GM12892 (cell line): ENCODE data around the gene USF1.
A peak's percentile ranks its signal among the peaks of the same experiment; 100 is the strongest.

Source experiments
- DNase-seq: peaks from one replicate; pipeline ENCODE4 v3.0.0; 2011; ENCODE audit not compliant: insufficient read length
- FAIRE-seq: peaks from 2 replicates; lab custom pipeline; 2011; peaks lifted over from hg19 to GRCh38; lab: Jason Lieb, UNC
- POLR2A ChIP-seq: IDR thresholded peaks from 2 replicates; pipeline ENCODE4 v1.6.1; 2011; ENCODE audit warnings: low read depth, low read length, control low read depth
- POLR2AphosphoS5 ChIP-seq: IDR thresholded peaks from 2 replicates; pipeline ENCODE4 v1.6.1; 2011; ENCODE audit warnings: low read depth, low read length, control low read depth
- TAF1 ChIP-seq: IDR thresholded peaks from 2 replicates; pipeline ENCODE4 v1.6.1; 2011; ENCODE audit warnings: low read depth, mild to moderate bottlenecking, control low read depth, low read length, borderline replicate concordance

Gene USF1

DNA sequence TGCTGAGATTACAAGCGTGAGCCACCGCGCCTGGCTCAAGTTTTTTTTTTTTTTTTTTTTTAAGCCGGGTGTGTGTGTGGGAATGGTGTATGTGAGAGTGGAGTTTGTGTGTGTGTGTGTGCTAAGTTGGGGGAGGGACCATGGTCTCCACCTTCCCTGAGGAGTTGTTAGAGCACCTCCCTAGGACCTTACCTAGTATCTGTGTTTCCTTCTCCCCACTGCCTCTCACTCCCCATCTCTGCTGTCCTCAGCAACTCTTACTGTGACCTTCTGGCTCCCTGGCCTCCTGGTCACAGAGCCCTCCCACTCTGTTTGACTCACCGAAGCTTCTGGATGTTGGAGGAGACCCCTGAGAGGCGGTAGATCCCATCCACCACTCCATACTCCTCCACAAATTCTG is 13.5 kb upstream of the USF1 start:
- TF ChIP-seq POLR2A = no peak
- no peak for TF ChIP-seq TAF1
- TF ChIP-seq POLR2AphosphoS5 = no peak
- DNase-seq (no peak), FAIRE-seq (no peak)

DNA sequence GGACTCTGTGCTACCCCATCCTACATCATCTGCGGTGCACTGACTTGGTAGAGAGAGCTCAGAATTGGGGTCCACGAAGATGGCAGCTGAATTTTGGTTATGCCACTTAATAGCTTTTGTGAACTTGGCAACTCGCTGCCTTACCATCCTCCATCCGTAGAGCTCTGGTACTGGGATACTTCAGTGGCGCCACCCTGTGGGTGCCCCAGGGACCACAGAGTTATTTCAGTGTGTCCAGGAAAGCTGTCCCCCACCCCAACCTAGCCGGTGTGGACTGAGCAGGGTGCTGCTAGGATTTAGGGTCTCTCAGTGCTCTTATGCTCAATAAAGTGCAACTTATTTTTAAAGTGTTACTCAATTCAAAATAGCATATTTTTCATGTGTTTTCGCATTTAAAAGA is 9.0 kb upstream of the USF1 start:
- TF ChIP-seq POLR2AphosphoS5 = no peak
- no peak for TF ChIP-seq POLR2A
- TF ChIP-seq TAF1 = no peak
- no peak for FAIRE-seq
- DNase-seq = no peak

DNA sequence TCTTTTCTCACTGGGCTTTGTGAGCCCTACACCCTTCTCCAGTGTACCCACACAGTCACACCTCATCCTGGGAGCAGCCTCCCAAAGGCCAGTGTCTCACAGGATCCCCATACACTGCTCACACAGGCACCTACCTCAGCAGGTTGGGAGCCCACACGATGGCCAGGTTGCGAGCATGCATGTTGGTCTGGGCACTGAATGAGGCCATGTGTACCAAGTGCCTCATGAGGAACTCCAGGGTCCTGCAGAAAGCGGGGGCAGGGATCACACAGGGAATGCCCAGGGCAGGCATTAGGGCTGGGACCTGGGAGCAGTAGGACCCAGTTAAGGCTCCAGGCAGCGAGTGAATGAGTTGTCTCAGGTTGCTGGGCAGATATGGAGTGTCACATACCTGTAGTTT is 8.5 kb upstream of the USF1 start:
- FAIRE-seq (no peak), DNase-seq (no peak)
- TF ChIP-seq TAF1 = no peak
- TF ChIP-seq POLR2A = no peak
- TF ChIP-seq POLR2AphosphoS5 = no peak

DNA sequence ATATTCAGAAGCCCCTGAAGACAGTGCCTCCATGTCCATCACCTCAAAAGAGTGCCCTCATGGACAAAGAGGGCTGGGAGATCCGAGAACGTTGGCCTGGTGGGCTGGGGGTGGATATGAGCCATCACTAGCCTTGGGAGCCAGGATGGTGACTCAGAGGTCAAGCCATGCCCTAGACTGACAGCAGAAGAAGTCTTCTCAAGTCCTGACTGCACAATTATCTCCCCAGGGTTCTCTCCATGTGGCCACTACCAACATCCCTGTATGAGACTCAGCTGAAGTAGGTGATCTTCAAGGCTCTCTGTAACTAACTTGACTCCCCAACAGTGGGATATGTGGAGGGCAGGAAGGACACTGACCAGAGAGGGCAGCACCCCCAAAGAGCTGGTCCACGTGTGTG is 7.1 kb upstream of the USF1 start:
- no peak for FAIRE-seq
- no peak for TF ChIP-seq TAF1
- no peak for TF ChIP-seq POLR2A
- no peak for TF ChIP-seq POLR2AphosphoS5

DNA sequence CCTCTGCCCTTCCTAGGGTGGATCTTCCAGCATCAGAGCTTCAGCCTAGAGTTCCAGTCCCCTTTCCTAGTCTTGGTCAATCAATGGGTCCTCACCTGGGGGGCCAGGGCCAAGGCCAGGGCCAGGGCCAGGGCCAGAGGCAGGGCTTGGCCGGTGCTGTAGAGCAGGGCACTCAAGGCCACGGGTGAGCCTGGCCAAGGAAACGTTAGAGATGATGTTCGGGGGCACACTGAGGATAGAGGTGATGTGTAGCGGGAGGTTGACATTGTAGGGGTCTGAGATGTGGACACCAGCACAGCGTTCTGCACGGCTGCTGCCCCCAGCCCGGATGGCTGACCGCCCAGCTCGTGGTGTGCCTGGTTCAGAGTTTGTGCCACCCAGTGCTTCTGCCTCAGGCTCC is 5.4 kb upstream of the USF1 start:
- TF ChIP-seq POLR2AphosphoS5 = no peak
- no peak for DNase-seq
- no peak for FAIRE-seq

More for the DNA sequence above, 7.1 kb upstream of the USF1 start:
- no peak for DNase-seq

DNA sequence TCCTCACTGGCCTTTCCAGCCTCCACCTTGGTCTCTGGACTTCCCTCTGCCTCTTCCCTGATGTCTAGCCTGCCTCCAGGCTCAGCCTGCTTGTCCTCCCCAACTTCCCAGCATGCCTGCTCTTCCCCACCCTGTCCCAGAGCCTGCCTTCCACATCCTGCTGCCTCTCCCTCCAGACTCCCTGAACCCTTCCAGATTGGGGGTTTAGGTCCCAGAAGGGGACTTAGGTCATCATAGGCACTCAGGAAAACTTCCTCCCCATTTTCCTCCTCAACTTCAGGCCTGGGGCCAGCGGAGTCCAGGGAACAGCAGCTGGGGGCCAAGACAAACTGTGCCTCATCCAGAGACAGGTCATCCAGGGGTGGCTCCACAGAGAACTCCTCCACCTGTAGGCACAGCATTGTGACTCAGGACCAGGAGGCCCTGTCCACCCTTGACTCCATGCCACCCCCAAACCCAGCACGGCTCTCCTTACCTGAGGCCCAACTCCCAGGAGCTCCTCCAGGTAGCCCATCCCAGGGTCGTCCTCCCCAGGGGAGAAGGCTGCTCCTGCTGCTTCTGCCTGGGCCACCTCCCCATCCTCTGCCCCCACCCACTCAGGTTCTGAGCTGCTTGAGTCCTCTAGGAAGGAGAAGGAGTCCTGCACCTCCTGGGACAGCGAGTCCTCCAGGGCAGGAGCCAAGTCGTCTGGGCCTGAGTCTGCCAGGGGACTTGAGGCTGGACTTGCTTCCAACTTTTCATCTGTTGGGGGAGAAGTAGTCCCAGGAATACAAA is 3.4 kb upstream of the USF1 start:
- DNase-seq (no peak), FAIRE-seq (no peak)
- no peak for TF ChIP-seq POLR2A
- TF ChIP-seq POLR2AphosphoS5 = no peak
- TF ChIP-seq TAF1 = no peak

DNA sequence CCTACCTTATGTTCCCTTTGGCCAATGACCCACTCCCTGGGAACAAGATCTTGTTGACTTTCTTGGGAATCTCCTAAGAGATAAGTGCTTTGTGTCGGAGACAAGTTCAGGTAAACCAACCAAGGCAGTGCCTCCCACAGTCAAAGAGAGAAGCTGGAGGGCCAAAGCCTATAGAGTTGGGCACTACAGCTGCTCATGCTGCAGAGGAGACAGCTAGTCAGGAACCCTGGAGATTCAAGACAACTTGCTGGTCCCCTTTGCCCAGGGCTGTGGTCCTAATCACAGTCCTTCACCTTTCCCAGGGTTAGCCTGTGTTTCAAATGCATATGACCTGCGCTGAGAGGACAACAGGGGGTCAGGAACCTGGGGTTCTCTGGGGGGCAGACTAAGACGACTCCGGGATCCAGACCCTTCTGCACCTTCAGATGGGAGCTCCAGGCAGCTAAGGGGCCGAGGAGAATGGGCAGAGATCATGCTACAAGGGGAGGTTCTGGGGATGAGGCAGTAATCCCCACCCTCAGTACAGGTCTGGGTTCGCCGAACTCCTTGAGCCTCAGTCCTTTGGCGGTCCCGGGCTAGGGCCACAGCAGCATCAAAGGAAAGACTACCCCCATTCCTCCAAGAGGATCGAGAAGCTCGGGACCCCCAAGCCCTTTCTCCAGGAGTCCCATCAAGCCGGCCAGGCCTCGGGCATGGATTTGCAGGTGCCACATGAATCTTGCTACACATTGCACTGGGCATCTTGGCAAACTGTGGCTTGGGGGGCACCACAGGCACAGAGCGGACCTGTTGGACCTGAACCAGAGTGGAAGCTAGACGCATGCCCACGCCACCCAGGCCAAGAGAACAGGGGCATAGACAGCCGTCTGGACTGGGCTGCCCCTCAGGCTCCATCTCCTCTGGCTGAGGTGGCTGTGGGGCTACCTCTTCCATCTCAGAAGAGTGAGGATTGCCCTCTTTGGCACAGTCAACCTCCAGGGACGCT is 2.0 kb upstream of the USF1 start:
- FAIRE-seq = no peak
- no peak for DNase-seq
- 0 out of 2 replicates have a peak, but pooled peaks have one; percentile 42 for TF ChIP-seq POLR2AphosphoS5
- peak; percentile 35; the same call in 1 of the 2 replicates for TF ChIP-seq POLR2A
- no peak for TF ChIP-seq TAF1

DNA sequence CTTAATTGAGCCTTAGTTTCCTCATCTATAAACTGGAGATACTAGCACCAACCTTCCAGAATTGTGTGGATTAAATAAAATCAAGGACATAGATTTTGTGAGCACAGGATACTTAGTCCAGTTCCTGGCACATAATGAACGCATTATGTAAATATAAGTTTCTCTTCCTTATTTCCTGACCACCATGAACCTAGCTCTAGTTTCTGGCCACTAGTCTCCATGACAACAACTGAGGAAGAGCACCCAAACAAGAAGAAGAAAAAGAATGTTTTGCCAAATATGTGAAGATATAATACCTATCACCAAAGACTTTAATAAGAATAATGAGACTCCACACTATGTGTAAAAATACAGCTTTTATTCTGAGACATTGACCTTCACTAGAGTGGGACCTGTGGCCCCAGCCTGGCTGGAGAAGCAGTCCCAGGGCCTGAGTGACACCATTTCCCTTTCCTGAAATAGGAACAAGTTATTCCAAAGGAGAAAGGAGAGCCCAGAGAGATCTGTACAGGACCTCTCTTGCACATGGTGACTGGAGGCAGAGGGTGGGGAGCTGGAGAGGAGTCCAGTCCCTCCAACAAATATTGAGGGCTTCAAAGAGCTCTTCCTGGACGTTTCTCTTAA is 940 bp upstream of the USF1 start:
- TF ChIP-seq POLR2AphosphoS5 (no peak; the same call in 1 of the 2 replicates), POLR2A (no peak; the same call in 1 of the 2 replicates), TAF1 (no peak)
- FAIRE-seq (peak; percentile 76), DNase-seq (no peak)

DNA sequence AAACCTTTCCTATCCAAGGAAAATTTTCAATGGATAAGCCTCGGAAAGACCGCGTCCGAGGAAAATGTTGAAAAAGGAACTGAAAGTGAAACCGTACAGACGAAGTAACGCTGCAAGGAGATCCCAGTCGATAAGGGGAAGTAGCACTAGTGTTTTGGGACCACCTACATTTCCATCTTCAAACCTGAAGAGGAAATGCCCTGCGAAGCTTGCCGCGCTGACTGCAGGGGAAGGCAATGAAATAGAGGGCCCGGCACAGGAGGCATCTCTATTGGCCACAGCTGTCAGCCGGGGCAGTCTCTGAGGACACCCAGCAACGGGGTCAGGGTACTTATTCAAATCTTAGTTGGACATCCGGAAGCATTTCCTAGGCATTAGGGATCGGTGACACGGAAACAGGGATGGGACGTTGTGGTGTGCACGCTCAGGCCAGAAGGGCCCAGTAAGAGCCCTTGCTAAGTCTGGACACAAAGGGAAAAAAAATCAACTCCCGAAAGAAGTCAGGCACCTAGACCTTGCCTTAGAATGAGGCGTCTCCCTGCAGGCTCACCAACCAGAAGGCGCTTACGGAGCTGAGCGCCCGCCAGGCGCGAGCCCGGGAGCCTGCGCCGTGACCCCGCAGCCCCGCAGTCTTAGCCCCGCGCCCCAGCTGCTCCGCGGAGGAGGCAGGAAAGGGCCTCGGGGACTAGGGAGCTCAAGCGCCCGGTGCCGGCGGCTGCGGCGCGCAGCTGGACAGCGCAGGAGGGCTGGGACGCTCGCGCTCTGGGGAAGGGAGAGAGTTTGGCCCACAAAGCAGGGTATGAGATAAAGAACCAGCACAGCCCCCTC is 655 bp downstream of the USF1 start:
- DNase-seq (peak; percentile 57), FAIRE-seq (peak; percentile 94)
- peak; percentile 26; the same call in 1 of the 2 replicates for TF ChIP-seq TAF1
- TF ChIP-seq POLR2A = no peak
- peak; percentile 68 for TF ChIP-seq POLR2AphosphoS5

DNA sequence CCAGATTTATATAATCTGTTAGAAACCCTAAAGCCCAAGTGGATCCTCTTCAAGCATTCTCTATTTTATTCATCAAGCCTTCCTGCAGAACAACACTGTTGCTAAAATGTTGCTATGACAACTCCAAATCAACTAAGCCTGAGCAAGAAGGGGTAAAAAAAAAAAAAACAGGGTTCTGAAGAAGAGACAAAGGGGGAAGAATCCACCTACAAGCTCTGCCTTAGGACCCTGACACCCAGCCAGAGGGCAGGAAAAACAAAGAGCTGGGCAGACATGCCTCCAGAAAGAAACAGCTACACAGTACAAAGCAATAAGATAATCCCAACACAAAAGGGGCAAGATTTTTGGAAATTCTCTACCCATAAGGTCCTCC is 1.3 kb downstream of the USF1 start:
- FAIRE-seq (no peak), DNase-seq (no peak)
- TF ChIP-seq POLR2AphosphoS5 (no peak), POLR2A (no peak), TAF1 (no peak)
